Cardiac fibroblast (primary cell): ENCODE measurements around the gene SLC25A47.

Experiments
- DNase-seq, 2 donors: peaks; one replicate each; pipeline versions ENCODE4 v3.0.0 to v3.0.0-alpha.2; 2010; ENCODE audit warnings: low read depth in 2 of 2
- H3K4me3 ChIP-seq, 2 donors: replicated peaks in 1 of 2; 1 replicate in 1 of 2; 2 replicates in 1 of 2; pipeline ENCODE4 v1.5.1; 2011; ENCODE audit warnings: low read depth in 2 of 2, low read length in 2 of 2, mild to moderate bottlenecking in 2 of 2, moderate library complexity in 1 of 2
- TF ChIP-seq, protein P1 (sequence below): IDR thresholded peaks from one replicate; pipeline ENCODE4 v1.5.1; 2011; ENCODE audit warnings: low read depth, mild to moderate bottlenecking, low read length, inconsistent platforms

SLC25A47 gene

DNA sequence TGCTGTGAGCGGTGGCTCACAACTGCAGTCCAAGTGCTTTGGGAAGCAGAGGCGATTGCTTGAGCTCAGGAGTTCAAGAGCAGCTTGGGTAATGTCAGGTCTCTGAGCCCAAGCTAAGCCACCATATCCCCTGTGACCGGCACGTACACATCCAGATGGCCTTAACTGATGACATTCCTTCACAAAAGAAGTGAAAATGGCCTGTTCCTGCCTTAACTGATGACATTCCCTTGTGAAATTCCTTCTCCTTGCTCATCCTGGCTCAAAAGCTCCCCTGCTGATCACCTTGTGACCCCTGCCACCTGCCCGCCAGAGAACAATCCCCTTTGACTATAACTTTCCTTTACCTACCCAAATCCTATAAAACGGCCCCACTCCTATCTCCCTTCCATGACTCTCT, 48.6 kb downstream of the SLC25A47 start:
- TF ChIP-seq, protein P1, sequence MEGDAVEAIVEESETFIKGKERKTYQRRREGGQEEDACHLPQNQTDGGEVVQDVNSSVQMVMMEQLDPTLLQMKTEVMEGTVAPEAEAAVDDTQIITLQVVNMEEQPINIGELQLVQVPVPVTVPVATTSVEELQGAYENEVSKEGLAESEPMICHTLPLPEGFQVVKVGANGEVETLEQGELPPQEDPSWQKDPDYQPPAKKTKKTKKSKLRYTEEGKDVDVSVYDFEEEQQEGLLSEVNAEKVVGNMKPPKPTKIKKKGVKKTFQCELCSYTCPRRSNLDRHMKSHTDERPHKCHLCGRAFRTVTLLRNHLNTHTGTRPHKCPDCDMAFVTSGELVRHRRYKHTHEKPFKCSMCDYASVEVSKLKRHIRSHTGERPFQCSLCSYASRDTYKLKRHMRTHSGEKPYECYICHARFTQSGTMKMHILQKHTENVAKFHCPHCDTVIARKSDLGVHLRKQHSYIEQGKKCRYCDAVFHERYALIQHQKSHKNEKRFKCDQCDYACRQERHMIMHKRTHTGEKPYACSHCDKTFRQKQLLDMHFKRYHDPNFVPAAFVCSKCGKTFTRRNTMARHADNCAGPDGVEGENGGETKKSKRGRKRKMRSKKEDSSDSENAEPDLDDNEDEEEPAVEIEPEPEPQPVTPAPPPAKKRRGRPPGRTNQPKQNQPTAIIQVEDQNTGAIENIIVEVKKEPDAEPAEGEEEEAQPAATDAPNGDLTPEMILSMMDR = no peak
- H3K4me3 ChIP-seq = no peak overlapping the region
- DNase-seq = no peak

DNA sequence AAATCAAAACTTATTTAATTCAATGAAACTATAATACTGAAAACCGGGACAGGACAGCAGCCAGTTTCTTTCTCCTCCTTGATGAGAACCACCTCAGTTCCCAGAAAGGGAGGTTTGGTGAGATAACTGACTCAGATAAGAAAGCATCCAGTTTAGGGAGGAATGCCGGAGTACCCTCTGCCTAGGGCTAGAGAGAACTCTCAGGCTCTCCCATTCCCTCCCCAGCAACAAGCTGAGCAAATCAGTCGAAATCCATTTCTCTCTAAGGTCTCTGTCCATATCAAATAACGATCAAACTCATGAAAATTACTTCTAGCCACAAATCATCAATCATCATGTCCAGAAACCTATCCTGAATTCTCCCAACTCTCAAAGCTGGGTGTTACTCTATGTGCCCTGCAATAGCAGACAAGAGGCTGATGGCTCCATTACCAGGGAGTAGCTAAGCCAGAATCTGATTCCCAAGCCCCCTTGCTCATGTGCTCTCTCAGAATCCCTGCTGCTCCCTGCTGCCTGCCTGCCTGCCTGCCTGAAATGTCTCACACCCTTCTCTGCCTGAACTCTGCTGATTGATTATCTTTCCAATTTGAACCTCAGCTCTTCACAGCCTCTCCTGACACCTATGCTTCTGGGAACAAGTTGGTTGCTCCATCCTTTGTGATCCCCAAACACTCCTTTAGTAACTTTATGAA, 49.4 kb downstream of the SLC25A47 start:
- no peak for DNase-seq
- TF ChIP-seq, protein P1 = no peak
- H3K4me3 ChIP-seq = no peak overlapping the region

DNA sequence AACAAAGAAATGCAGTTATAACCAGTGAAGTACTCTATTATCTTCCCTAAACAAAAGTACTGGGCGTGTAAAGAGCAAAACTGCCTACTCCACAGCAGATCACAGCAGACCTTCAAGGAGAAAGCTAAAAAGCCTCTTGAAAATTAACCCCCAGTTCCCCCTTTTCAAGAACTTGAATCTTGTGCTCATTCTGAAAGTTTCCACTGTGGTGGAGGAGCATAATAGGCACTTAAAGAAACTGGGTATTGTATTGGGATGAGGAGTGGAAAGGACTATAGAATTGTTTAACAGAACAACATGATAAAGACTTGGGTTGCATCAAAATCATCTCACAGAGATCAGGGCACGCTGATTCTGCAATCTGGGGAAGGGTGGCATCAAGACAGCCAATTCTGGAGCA, 51.1 kb downstream of the SLC25A47 start:
- TF ChIP-seq, protein P1 = no peak
- DNase-seq = no peak
- peak overlapping the region; percentile 77 to 78 for H3K4me3 ChIP-seq

DNA sequence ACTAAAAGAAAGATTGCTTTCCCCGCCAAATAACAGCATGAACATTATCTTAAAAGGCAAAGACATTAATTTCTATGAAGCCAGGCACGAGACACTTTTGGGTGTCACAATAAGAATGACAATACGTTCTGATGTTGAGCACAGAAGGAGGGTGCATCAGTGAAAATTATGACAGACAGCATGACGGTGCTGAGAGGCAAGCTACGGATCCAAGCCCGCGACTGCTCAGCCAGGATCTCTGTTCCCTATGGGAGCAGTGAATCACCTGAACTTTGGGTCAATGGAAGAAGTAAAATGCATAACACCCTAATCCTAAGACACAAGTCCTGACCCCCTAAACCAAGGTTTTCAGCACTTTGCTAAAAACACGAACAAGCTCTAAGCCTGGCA, 51.7 kb downstream of the SLC25A47 start:
- H3K4me3 ChIP-seq = peak overlapping the region; percentile 77 to 78
- TF ChIP-seq, protein P1 = no peak
- peak; percentile 21 to 35 for DNase-seq

DNA sequence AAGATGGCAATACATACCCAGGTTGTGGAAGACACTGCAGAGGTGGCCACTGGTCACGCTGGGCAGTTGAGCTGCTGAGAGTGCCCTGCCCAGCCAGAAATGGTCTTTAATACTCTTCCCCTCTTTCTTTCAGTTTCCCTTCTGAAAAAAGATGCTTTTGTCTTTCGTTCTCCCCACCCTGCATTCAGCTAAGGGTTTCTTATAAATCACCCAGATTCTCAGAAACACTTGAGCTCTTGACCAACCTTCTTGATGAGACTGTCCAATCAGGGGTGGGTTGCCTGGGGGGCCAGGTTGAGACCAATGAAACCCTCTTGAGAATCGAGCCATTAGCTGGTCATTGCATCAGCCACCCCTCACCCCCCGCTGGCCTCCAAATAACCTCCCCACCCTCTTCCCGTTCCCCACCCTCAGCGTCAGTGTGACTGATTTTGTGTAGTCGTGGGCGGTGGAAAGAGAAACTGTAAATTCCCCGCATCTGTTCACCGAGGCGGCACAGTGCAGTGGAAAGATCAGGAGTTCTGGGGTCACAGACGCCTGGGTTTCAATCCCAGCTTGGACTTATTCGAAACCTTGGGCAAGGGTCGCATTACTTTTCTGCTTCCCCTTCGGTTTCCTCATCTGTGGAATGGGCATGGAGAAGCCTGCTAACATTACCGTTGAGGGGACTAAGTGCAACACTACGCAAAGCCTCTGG, 52.3 kb downstream of the SLC25A47 start:
- peak; percentile 94 to 98 for DNase-seq
- TF ChIP-seq, protein P1 = no peak
- H3K4me3 ChIP-seq = peak overlapping the region; percentile 77 to 78

DNA sequence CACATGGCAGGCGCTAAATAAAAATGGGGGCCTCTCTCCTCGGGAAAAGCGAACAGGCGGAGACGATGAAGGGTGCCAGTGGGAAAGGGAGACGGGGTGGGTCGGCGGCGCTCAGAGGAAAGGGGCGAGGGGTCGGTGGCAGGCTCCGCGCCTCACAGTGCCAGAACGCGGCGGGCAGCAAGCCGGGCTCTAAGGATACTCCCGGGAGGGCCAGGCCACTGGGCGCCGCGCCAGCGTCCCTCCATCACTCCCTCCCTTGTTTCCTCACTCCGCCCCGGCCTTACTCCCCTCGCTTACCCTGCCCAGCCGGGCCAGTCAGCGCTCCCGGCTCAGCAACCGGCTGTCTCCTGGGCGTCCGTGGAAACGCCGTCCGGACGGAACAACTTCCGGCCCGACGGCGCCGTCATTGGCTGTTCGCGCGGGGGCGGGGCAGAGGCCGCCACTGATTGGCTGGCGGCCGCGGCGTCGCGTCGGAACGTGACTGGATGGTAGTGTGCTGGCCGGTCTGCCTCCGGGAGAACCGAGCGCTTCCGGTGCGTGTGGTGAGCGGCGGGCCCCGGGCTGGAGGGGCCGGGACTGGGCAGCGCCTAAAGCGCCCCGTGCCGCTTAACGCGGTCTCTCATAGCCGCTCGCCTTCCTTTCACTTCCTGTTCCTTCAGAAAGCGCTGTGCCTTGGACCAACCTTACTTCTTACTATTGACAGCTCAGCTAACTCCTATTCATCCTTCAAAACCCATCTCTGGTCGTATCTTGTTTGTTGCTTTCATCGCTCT, 53.0 kb downstream of the SLC25A47 start, which contains the start of gene WDR25:
WDR25 (plus strand) TSS at position 523 of the 773 bp plus-strand sequence.
- DNase-seq = peak; percentile 97 to 99
- TF ChIP-seq, protein P1 = no peak

More for the DNA sequence above, 53.0 kb downstream of the SLC25A47 start, which contains the start of gene WDR25:
- H3K4me3 ChIP-seq = peak within 1 kb of the TSS; percentile 77 to 78
